GM12892 (cell line): ENCODE results near the gene HAVCR1.

Experiments used
- POLR2A ChIP-seq: IDR thresholded peaks from 2 replicates; pipeline ENCODE4 v1.6.1; 2011; ENCODE audit warnings: low read depth, low read length, control low read depth
- POLR2AphosphoS5 ChIP-seq: IDR thresholded peaks from 2 replicates; pipeline ENCODE4 v1.6.1; 2011; ENCODE audit warnings: low read depth, low read length, control low read depth
- TAF1 ChIP-seq: IDR thresholded peaks from 2 replicates; pipeline ENCODE4 v1.6.1; 2011; ENCODE audit warnings: low read depth, mild to moderate bottlenecking, control low read depth, low read length, borderline replicate concordance

GRCh38 chr5:157024208-157024959 lies 34.5 kb downstream of the HAVCR1 start:
- TF ChIP-seq POLR2A (no peak), POLR2AphosphoS5 (no peak), TAF1 (no peak)
